Keratinocyte (primary cell): Measurements from ENCODE around the gene CDC42EP5.

Experiments used
- EZH2 ChIP-seq: IDR thresholded peaks from one replicate; pipeline ENCODE4 v1.6.1; 2012; ENCODE audit warnings: inconsistent platforms, mild to moderate bottlenecking, low read length, moderate library complexity
- TF ChIP-seq, protein P1 (sequence below), 3 experiments: IDR thresholded peaks in 1 of 3; conservative IDR thresholded peaks in 1 of 3; optimal IDR thresholded peaks in 1 of 3; 2 replicates in 2 of 3; 3 replicates in 1 of 3; pipeline versions ENCODE3 to v1.5.1; 2011; ENCODE audit warnings: low read length in 3 of 3, mild to moderate bottlenecking in 3 of 3, moderate library complexity in 2 of 3, control low read depth in 1 of 3, inconsistent platforms in 1 of 3; ENCODE audit not compliant: insufficient read depth in 2 of 3; ENCODE audit errors: extremely low read depth in 1 of 3

DNA sequence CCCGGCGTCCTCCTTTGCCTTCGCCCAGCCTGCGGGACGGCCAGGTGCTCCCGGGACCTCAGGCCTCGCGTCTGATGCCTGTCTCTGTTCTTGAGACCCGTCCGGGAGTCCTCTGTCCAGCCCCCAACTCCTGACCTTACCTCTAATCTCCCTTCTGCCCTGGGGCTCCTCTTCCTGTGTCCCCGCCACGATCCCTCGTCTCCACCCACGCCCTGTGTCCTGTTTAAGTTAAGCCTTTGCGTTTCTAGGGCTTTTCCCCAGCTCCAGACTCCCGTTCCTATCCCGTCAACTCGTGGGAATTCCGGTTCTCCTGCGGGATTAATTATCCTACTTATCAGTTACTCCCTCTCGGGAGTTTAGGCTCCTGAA, 23.4 kb downstream of the CDC42EP5 start:
- TF ChIP-seq, protein P1, sequence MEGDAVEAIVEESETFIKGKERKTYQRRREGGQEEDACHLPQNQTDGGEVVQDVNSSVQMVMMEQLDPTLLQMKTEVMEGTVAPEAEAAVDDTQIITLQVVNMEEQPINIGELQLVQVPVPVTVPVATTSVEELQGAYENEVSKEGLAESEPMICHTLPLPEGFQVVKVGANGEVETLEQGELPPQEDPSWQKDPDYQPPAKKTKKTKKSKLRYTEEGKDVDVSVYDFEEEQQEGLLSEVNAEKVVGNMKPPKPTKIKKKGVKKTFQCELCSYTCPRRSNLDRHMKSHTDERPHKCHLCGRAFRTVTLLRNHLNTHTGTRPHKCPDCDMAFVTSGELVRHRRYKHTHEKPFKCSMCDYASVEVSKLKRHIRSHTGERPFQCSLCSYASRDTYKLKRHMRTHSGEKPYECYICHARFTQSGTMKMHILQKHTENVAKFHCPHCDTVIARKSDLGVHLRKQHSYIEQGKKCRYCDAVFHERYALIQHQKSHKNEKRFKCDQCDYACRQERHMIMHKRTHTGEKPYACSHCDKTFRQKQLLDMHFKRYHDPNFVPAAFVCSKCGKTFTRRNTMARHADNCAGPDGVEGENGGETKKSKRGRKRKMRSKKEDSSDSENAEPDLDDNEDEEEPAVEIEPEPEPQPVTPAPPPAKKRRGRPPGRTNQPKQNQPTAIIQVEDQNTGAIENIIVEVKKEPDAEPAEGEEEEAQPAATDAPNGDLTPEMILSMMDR (optimal IDR thresholded peaks at IDR 0.05 in 1 of 3, IDR thresholded peaks at IDR 0.05 in 1 of 3, conservative IDR thresholded peaks at IDR 0.05 in 1 of 3; ENCODE audit: extremely low read depth in 1 of 3, insufficient read depth in 2 of 3, low read length in 3 of 3): no peak
- TF ChIP-seq EZH2: no peak
